Calu3 (cell line): Measurements from ENCODE around the gene BRDT. TPM values are rescaled to one million over a fixed set of nuclear protein-coding genes. Genes with fewer than 3 reads are reported as not detected.
A peak's percentile ranks its signal among the peaks of the same experiment; 100 is the strongest.

Experiments
- BruUV-seq: library from RNA; stranded (reverse); fragments of 400-500 nt; replicated peaks from 2 replicates; lab custom pipeline; 2021; lab: Mats Ljungman, UMichigan
- CTCF ChIA-PET: fragments of 300-600 bp; sonication (Branson Sonifier 250); formaldehyde crosslinking; loops from one replicate; lab custom pipeline; 2022; ENCODE audit warnings: antibody characterized with exemption; lab: Charles Lee
- DNase-seq: peaks from one replicate; pipeline ENCODE4 v3.0.0; 2022
- H3K27ac Mint-ChIP-seq: one replicate; pipeline ENCODE4 v1.8.0; 2022; ENCODE audit warnings: mixed read lengths; ENCODE audit not compliant: unreplicated experiment
- H3K27me3 Mint-ChIP-seq: one replicate; pipeline ENCODE4 v1.8.0; 2022; ENCODE audit warnings: mixed read lengths; ENCODE audit not compliant: unreplicated experiment
- H3K36me3 Mint-ChIP-seq: one replicate; pipeline ENCODE4 v1.8.0; 2022; ENCODE audit warnings: mild to moderate bottlenecking, moderate library complexity, mixed read lengths; ENCODE audit not compliant: insufficient read depth, unreplicated experiment
- H3K4me1 Mint-ChIP-seq: one replicate; pipeline ENCODE4 v1.8.0; 2022; ENCODE audit warnings: mild to moderate bottlenecking, low read depth, mixed read lengths; ENCODE audit not compliant: unreplicated experiment
- H3K4me3 Mint-ChIP-seq: one replicate; pipeline ENCODE4 v1.8.0; 2022; ENCODE audit warnings: mild to moderate bottlenecking, low read depth, moderate library complexity, mixed read lengths; ENCODE audit not compliant: unreplicated experiment
- H3K9me3 Mint-ChIP-seq: one replicate; pipeline ENCODE4 v1.8.0; 2022; ENCODE audit warnings: low read depth, mixed read lengths; ENCODE audit not compliant: unreplicated experiment
- intact Hi-C: fragments of 100-400 bp; cut with micrococcal nuclease; formaldehyde crosslinking; loops from one replicate; pipeline ENCODE4 v1.10.0; 2022; ENCODE audit not compliant: unreplicated experiment
- total RNA-seq: library from RNA; stranded (reverse); gene quantifications from 2 replicates; pipeline ENCODE4 v1.2.3, GENCODE V29; 2022
- TF ChIP-seq, protein P1 (sequence below): fragments of 200-600 bp; IDR thresholded peaks from one replicate; pipeline ENCODE4 v1.8.0; 2022; ENCODE audit warnings: antibody characterized with exemption; ENCODE audit not compliant: unreplicated experiment

Gene BRDT
- total RNA-seq, 1 experiment from 2014 or later, result not detected

DNA sequence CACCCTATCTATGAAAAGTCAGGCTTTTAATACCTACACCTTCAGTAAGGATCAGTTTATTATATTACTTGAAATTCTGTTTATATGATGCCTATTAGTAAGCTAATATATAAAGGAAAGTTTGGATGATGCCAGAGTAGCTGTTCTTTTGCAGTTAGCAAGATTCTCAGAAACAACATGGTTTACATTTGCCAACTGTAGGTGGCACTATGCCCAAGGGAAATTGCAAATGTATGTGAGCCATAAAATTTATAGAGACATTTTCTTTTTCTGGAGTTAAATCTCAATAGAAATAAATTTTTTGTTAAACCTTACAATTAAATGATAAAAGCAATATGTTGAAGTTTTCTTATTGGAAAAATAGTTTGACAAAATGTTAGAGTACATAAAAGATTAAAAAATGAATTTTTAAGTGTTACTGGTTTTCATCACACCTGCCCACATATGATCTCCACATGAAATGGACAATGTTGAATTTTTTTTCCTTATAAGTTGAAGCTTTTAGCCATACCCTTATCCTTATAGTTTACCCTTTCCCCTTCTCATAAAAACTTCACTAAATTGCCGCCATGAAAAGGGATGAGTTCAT is 48.5 kb downstream of the BRDT start:
- Mint-ChIP-seq H3K9me3 (no peaks in the 10 kb centered on the region), H3K4me3 (no peak overlapping the region), H3K4me1 (no peaks in the 10 kb centered on the region), H3K27ac (no peak overlapping the region), H3K27me3 (no peaks in the 10 kb centered on the region), H3K36me3 (no peaks in the 10 kb centered on the region)
- TF ChIP-seq, protein P1, sequence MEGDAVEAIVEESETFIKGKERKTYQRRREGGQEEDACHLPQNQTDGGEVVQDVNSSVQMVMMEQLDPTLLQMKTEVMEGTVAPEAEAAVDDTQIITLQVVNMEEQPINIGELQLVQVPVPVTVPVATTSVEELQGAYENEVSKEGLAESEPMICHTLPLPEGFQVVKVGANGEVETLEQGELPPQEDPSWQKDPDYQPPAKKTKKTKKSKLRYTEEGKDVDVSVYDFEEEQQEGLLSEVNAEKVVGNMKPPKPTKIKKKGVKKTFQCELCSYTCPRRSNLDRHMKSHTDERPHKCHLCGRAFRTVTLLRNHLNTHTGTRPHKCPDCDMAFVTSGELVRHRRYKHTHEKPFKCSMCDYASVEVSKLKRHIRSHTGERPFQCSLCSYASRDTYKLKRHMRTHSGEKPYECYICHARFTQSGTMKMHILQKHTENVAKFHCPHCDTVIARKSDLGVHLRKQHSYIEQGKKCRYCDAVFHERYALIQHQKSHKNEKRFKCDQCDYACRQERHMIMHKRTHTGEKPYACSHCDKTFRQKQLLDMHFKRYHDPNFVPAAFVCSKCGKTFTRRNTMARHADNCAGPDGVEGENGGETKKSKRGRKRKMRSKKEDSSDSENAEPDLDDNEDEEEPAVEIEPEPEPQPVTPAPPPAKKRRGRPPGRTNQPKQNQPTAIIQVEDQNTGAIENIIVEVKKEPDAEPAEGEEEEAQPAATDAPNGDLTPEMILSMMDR, result peak; percentile 22
- CTCF ChIA-PET, result interaction anchor here (4.9 kb wide), 1 partner anchor 293 kb away, joined by 27 read pairs; no protein-coding TSS in a partner anchor
- peak; percentile 45 for DNase-seq
- intact Hi-C loops, result loop anchor here (2.0 kb wide), 2 partner anchors 293 to 625 kb away; no protein-coding TSS in a partner anchor
- BruUV-seq, result no TSS peak

DNA sequence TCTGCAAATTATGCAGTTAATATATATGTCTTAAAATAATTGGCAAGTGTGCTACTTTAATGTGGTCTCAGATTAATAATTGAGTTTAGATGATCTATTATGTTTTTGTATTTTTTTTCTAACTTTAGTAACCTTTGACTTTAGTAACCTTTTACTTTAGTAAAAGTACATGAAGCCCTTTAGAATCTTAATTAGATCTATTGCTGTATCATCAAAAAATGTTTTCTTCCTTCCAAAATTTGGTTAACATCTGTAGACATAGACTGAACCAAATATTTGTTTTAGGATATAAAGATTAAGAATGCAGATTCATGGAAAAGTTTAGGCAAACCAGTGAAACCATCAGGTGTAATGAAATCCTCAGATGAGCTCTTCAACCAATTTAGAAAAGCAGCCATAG is 54.9 kb downstream of the BRDT start:
- DNase-seq, result no peak
- TF ChIP-seq, protein P1, result no peak
- no peaks in the 10 kb centered on the region for H3K9me3 Mint-ChIP-seq
- CTCF ChIA-PET, result no interaction called here
- intact Hi-C loops, result no loop called here
- H3K4me3 Mint-ChIP-seq, result no peak overlapping the region
- no peaks in the 10 kb centered on the region for H3K27me3 Mint-ChIP-seq
- H3K27ac Mint-ChIP-seq, result no peak overlapping the region
- H3K4me1 Mint-ChIP-seq, result no peaks in the 10 kb centered on the region
- H3K36me3 Mint-ChIP-seq, result no peaks in the 10 kb centered on the region
- BruUV-seq, result no TSS peak

DNA sequence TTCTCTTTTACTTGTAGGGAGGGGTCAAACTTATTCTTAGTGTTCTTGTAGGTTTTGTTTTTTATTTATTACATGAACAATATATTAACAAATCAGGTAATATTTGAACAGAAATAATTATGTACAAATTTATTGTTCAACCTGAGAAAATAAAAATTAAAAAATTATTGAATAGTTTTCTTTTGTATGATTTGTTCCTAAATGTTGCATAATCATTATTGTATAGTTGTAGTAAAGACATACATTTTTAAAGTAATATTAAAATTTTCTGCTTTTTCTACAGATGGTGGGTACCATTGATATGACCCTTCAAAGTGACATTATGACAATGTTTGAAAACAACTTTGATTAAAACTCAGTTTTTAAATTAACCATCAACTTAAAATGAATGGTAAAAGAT is 64.7 kb downstream of the BRDT start:
- CTCF ChIA-PET, result no interaction called here

DNA sequence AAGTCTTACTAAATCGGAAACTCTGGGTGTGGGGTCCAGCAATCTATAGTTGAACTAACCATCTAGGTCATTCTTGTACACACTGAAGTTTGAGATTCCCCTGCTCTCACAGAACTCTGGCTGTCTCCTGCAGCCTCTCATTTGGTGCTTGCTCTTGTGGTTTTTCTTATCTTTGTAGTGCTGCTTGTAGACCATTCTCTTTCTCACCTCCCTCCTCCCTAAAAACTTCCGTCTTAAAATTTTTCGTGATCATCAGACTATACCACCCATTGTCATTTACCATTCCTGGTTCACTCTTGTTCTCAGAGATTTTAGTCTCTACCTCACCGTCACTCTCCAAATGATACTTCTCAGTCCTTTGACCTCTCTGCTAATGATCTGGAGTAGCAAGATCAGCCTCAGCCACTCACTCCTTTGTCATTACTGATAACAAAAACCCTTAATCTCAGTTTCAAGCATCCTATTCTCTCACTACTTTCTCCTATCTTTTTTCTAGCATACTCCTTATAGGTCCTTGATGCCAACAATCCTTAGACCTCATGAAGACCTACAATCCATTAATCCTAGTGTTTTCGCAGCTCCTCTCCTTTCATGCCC is 67.6 kb downstream of the BRDT start:
- no peaks in the 10 kb centered on the region for H3K27me3 Mint-ChIP-seq
- intact Hi-C loops, result no loop called here
- CTCF ChIA-PET, result no interaction called here
- DNase-seq, result no peak
- H3K36me3 Mint-ChIP-seq, result no peaks in the 10 kb centered on the region
- H3K9me3 Mint-ChIP-seq, result no peaks in the 10 kb centered on the region
- TF ChIP-seq, protein P1, result no peak
- BruUV-seq, result no TSS peak
- H3K27ac Mint-ChIP-seq, result no peak overlapping the region
- no peaks in the 10 kb centered on the region for H3K4me1 Mint-ChIP-seq
- H3K4me3 Mint-ChIP-seq, result no peak overlapping the region

More for the DNA sequence above, 64.7 kb downstream of the BRDT start:
- Mint-ChIP-seq H3K36me3 (no peaks in the 10 kb centered on the region), H3K27ac (no peak overlapping the region), H3K4me3 (no peak overlapping the region), H3K4me1 (no peaks in the 10 kb centered on the region), H3K9me3 (no peaks in the 10 kb centered on the region), H3K27me3 (no peaks in the 10 kb centered on the region)
- TF ChIP-seq, protein P1, result no peak
- DNase-seq, result no peak
- intact Hi-C loops, result loop anchor here (1.0 kb wide), 1 partner anchor 42 kb away; no protein-coding TSS in a partner anchor
- no TSS peak for BruUV-seq
